GM23248 (cell line): Measurements from ENCODE around the gene VNN1.

Source experiments
- EZH2 ChIP-seq: fragments of 200-600 bp; sonication (generic); IDR thresholded peaks from 2 replicates; pipeline ENCODE4 v1.6.1; 2018; ENCODE audit warnings: antibody characterized with exemption, mild to moderate bottlenecking; ENCODE audit not compliant: insufficient read depth, poor library complexity, severe bottlenecking
- EZH2phosphoT487 ChIP-seq: fragments of 200-600 bp; sonication (generic); IDR thresholded peaks from 2 replicates; pipeline ENCODE4 v1.6.1; 2018; ENCODE audit warnings: antibody characterized with exemption, moderate library complexity, mild to moderate bottlenecking, low read depth; ENCODE audit not compliant: insufficient read depth

- TF ChIP-seq EZH2 (no peak), EZH2phosphoT487 (no peak)
Measured at GRCh38 chr6:132758689-132759088, 44.8 kb upstream of the VNN1 start.
